GM13976 (cell line): ENCODE measurements around the gene GGACT.
A peak's percentile ranks its signal among the peaks of the same experiment; 100 is the strongest.

Experiments
- DNase-seq: peaks from one replicate; pipeline ENCODE4 v3.0.0; 2012; ENCODE audit warnings: low spot score
- in situ Hi-C: fragments of 300-500 bp; cut with MboI; formaldehyde crosslinking; loops from one replicate; pipeline ENCODE4 v1.12.0; 2022; ENCODE audit warnings: low sequenced_read_pairs, mixed read lengths, inconsistent platforms; ENCODE audit not compliant: unreplicated experiment
- TF ChIP-seq, protein P1 (sequence below): IDR thresholded peaks from 2 replicates; pipeline ENCODE4 v1.5.1; 2012; ENCODE audit warnings: borderline replicate concordance, mild to moderate bottlenecking; ENCODE audit not compliant: insufficient read depth; ENCODE audit errors: extremely low read depth, missing control alignments, control extremely low read depth

Gene GGACT

DNA sequence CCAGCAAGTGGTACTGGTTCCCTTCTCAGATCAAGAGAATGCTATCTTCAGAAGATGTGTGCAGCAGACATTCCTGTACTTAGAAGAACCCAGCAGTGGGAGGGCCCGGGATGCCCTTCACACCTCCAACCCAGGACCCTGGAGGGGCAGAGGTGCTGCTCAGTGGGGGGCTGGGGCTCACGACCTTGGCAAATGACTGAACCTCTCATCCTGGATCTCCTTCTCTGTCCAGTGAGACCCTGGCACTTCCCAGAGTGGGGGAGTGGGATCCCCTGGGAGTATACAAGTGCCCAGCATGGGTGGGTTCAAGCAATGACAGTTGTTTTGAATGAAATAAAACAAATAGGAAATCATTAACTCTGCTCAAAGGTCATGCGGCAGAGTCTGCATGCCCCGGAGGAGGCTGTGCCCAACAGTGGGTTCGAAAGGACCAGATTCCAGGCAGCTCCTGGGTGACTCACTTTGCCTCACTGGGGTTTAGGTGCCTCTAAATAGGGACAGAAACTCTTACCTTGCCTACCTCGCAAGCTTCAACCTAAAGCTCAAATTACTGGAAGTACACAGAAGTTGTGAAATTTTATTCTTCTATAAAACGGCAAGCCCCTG is 26.9 kb downstream of the GGACT start:
- DNase-seq = peak; percentile 15
- TF ChIP-seq, protein P1, sequence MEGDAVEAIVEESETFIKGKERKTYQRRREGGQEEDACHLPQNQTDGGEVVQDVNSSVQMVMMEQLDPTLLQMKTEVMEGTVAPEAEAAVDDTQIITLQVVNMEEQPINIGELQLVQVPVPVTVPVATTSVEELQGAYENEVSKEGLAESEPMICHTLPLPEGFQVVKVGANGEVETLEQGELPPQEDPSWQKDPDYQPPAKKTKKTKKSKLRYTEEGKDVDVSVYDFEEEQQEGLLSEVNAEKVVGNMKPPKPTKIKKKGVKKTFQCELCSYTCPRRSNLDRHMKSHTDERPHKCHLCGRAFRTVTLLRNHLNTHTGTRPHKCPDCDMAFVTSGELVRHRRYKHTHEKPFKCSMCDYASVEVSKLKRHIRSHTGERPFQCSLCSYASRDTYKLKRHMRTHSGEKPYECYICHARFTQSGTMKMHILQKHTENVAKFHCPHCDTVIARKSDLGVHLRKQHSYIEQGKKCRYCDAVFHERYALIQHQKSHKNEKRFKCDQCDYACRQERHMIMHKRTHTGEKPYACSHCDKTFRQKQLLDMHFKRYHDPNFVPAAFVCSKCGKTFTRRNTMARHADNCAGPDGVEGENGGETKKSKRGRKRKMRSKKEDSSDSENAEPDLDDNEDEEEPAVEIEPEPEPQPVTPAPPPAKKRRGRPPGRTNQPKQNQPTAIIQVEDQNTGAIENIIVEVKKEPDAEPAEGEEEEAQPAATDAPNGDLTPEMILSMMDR = no peak
- in situ Hi-C loops = no loop called here

DNA sequence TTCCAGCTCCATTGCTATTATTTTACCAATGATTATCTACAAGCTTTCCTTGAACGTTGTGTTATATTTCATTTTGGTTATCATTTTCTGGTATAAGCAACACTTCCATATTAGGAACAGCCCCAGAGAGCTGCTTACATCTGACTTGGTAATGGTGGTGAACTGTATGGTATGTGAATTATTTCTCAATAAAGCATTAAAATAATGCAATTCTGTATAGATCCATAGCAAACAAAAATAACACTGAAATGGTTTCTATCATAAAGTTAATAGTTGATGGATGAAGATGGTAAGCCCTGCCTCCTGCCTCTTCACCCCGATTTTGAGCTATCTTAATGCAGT is 27.5 kb downstream of the GGACT start:
- DNase-seq = no peak
- in situ Hi-C loops = no loop called here
- TF ChIP-seq, protein P1 = no peak

DNA sequence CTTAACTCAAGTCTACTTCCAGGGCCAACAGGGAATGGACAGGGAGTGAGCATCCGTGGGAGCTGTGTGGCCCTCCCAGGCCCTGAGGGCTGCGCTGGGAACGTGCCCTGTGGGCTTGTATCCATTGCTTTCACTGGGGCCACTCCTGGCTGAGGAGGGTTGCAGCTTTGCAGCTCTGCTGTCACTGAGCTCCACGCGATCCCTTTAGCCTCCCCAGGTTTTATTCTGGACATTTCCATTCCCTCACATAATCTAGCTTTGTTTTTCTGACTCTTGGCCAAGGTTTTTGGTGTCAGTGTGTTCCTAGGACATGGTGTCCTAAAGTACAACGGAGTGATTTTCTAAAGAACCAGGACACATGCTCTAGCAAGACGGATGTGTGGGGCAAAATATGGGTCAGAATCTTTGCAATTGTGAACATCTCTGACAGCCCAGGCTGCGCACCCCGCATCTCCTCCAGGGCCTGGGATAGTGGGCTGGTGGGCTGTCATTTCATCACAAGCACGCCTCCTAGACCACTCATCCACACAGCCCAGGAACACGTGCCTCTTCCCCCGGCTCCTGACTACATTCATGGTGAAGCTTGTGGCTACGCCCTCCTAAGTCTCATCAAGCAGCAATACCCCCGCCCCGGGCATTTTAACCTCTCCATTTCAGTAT is 28.0 kb downstream of the GGACT start:
- TF ChIP-seq, protein P1 = no peak
- in situ Hi-C loops = no loop called here
- DNase-seq = no peak

DNA sequence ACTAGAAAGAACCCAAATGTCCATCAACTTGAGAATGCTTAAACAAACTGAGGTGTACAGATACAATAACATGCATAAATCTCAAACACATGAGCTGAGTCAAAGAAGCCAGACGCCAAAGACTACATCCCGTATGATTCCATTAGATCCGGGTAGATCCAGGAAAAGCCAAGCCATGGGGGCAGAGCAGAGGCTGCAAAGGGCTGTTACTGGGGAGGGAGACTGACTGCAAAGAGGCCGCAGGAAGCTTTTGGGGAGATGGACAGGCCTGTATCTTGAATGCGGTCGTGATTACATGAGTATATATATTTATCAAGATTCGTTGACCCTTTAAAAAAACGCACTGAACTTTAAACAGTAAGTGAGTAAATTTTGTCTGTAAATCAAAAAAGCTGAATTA is 28.7 kb downstream of the GGACT start:
- in situ Hi-C loops = no loop called here
- TF ChIP-seq, protein P1 = no peak
- DNase-seq = no peak

DNA sequence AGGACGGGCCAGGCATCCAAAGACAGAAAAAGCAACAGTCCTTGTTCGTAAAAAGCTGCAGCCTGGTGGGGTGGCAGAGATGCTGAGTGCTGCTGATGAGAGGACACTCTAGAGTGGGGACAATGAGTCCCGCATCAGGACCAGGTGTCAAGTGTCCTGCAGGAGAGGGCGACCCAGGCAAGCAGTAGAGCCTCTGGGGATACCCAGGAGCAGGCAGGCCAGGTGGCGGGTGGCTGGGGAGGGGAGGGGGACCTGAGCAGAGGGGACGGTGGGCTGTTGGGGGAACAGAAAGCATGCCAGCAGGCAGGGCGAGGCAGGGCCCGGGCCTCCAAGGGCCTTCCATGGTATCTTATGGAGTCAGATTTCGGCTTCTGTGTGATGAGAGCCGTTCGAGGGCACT is 35.8 kb downstream of the GGACT start:
- in situ Hi-C loops = no loop called here
- TF ChIP-seq, protein P1 = no peak
- no peak for DNase-seq

DNA sequence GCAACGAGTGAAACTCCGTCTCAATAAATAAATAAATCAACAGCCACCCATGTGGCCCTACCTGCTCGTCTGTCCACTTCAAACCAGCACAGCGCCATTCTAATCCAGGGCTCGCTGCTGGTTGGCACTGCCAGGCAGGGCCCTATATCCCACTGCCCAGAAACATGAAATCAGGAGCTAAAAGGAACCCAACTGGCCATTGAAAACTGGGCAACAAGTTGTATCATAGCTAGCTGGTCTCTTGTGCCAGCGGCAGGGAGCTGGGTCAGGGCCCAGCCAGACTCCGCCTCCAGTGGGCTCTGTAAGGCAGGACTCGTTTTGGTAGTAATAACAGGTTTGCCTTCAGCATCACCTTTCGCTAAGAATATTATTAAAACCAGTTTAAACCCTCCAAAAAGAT is 39.3 kb downstream of the GGACT start:
- in situ Hi-C loops = no loop called here
- TF ChIP-seq, protein P1 = no peak
- no peak for DNase-seq
